SK-N-MC (cell line): ENCODE data around the gene FRMD4A.

Experiments
- EZH2 ChIP-seq: fragments of 200-600 bp; sonication (generic); IDR thresholded peaks from one replicate; pipeline ENCODE4 v1.6.1; 2017; ENCODE audit warnings: antibody characterized with exemption
- POLR2AphosphoS5 ChIP-seq: IDR thresholded peaks from 2 replicates; pipeline ENCODE4 v1.6.1; 2012; ENCODE audit warnings: mild to moderate bottlenecking, low read depth, low read length, borderline replicate concordance

- TF ChIP-seq POLR2AphosphoS5 (no peak), EZH2 (no peak)
Observed at GRCh38 chr10:13775786-13776775, 554.6 kb downstream of the FRMD4A start.
